ENCODE data around the gene APELA. TPM values are rescaled to one million over a fixed set of nuclear protein-coding genes. Genes with fewer than 3 reads are reported as not detected.

Gene APELA
- total and polyA plus RNA-seq, 11 donors = not detected

- H3K36me3 ChIP-seq = no peaks in the 10 kb centered on the region
- TF ChIP-seq, protein P1, sequence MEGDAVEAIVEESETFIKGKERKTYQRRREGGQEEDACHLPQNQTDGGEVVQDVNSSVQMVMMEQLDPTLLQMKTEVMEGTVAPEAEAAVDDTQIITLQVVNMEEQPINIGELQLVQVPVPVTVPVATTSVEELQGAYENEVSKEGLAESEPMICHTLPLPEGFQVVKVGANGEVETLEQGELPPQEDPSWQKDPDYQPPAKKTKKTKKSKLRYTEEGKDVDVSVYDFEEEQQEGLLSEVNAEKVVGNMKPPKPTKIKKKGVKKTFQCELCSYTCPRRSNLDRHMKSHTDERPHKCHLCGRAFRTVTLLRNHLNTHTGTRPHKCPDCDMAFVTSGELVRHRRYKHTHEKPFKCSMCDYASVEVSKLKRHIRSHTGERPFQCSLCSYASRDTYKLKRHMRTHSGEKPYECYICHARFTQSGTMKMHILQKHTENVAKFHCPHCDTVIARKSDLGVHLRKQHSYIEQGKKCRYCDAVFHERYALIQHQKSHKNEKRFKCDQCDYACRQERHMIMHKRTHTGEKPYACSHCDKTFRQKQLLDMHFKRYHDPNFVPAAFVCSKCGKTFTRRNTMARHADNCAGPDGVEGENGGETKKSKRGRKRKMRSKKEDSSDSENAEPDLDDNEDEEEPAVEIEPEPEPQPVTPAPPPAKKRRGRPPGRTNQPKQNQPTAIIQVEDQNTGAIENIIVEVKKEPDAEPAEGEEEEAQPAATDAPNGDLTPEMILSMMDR (IDR thresholded peaks at IDR 0.05) = no peak
- no peak for TF ChIP-seq POLR2A (IDR thresholded peaks at IDR 0.05)
- no peaks in the 10 kb centered on the region for H3K4me1 ChIP-seq
- DNase-seq = no peak
- no peak for ATAC-seq
- intact Hi-C loops (cut with DNase I) = no loop called here
- peaks cover 0 to 5% (median 0%) of the 10 kb centered on the region in 9 donors for H3K27me3 ChIP-seq
- H3K27ac ChIP-seq = no peak overlapping the region
- no peak overlapping the region for H3K4me3 ChIP-seq
- H3K9me3 ChIP-seq = no peaks in the 10 kb centered on the region
Measured at GRCh38 chr4:164937576-164938270, 60.7 kb downstream of the APELA start.

DNA sequence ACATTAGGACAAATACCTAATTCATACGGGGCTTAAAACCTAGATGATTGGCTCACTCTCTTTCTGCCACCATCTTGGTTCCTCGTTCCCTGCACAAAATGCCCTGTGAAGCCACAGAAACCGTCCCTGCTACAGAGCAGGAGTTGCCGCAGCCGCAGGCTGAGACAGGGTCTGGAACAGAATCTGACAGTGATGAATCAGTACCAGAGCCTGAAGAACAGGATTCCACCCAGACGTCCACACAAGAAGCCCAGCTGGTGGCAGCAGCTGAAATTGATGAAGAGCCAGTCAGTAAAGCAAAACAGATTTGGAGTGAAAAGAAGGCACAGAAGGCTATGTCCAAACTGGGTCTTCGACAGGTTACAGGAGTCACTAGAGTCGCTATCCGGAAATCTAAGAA lies 66.2 kb downstream of the APELA start:
- intact Hi-C loops (cut with DNase I) = no loop called here
- Histone ChIP-seq H3K36me3 (no peaks in the 10 kb centered on the region), H3K27me3 (peaks cover 0 to 16% (median 4%) of the 10 kb centered on the region in 9 donors), H3K4me1 (no peaks in the 10 kb centered on the region), H3K4me3 (no peak overlapping the region), H3K27ac (no peak overlapping the region), H3K9me3 (no peaks in the 10 kb centered on the region)
- DNase-seq = no peak
- 84 to 86% (median 85%) methylated on average over 9 of the region's 9 CpGs for WGBS, 4 donors
- ATAC-seq = no peak
- TF ChIP-seq, protein P1 (IDR thresholded peaks at IDR 0.05) = no peak
- TF ChIP-seq POLR2A (IDR thresholded peaks at IDR 0.05) = no peak

DNA sequence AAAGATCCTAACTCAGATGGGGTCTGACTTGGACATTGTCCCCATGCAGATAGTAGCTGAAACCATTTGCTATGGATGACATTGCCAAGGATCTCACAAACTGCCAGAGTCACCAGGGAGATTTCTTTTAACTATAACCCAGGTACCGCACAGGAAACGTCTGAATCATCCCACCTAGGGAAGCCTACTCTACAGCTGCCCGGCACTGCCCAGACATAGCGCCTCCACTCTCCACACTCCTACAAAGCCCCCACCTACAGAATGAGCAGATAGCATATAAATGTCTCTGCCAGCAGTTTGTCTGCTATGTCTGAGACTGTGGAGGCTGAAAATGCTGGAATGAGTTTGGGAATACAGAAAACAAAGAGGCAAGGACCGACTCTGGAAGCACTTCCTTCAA lies 68.2 kb downstream of the APELA start:
- no peak for ATAC-seq
- Histone ChIP-seq H3K27ac (no peak overlapping the region), H3K4me3 (no peak overlapping the region), H3K27me3 (peaks cover 0 to 17% (median 4%) of the 10 kb centered on the region in 9 donors), H3K9me3 (no peaks in the 10 kb centered on the region), H3K36me3 (no peaks in the 10 kb centered on the region), H3K4me1 (no peaks in the 10 kb centered on the region)
- DNase-seq = no peak
- WGBS, 4 donors = 35 to 61% (median 45%) methylated on average over 5 of the region's 5 CpGs
- intact Hi-C loops (cut with DNase I) = no loop called here
- no peak for TF ChIP-seq POLR2A (IDR thresholded peaks at IDR 0.05)
- TF ChIP-seq, protein P1 (IDR thresholded peaks at IDR 0.05) = no peak

- intact Hi-C loops (cut with DNase I) = no loop called here
- no peak for ATAC-seq
- no peaks in the 10 kb centered on the region for H3K36me3 ChIP-seq
Measured at GRCh38 chr4:164946810-164947209, 69.8 kb downstream of the APELA start.

More at GRCh38 chr4:164946810-164947209, 69.8 kb downstream of the APELA start:
- 88 to 93% (median 91%) methylated on average over 5 of the region's 5 CpGs for WGBS, 4 donors
- Histone ChIP-seq H3K27me3 (peaks cover 0 to 17% (median 5%) of the 10 kb centered on the region in 9 donors), H3K4me1 (no peaks in the 10 kb centered on the region), H3K27ac (no peak overlapping the region), H3K9me3 (no peaks in the 10 kb centered on the region), H3K4me3 (no peak overlapping the region)
- no peak for DNase-seq
- no peak for TF ChIP-seq POLR2A (IDR thresholded peaks at IDR 0.05)
- TF ChIP-seq, protein P1 (IDR thresholded peaks at IDR 0.05) = no peak

Other genes starting within 250 kb of the APELA start
- not detected for gene SMIM31, start 123.0 kb upstream of the APELA start, total RNA-seq
- not detected for gene SMIM31, start 123.0 kb upstream of the APELA start, polyA plus RNA-seq
- 1 to 10 TPM in 7 of 9 donors, under 1 TPM in 2; 0.94 to 3.0 (median 2.1) TPM for gene TRIM61, start 100.5 kb downstream of the APELA start, total RNA-seq
- gene TRIM61, start 100.5 kb downstream of the APELA start, polyA plus RNA-seq = 1 to 10 TPM in 1 of 2 donors, under 1 TPM in 1; 0.76 to 2.1 TPM
- gene TRIM60, start 154.8 kb downstream of the APELA start, total RNA-seq = not detected
- gene TRIM60, start 154.8 kb downstream of the APELA start, polyA plus RNA-seq = not detected
- gene TRIM75, start 176.7 kb downstream of the APELA start, total RNA-seq = not detected
- gene TRIM75, start 176.7 kb downstream of the APELA start, polyA plus RNA-seq = not detected
- 10 to 100 TPM; 12.8 to 21.0 (median 17.7) TPM for gene TMEM192, start 235.7 kb downstream of the APELA start, total RNA-seq
- gene TMEM192, start 235.7 kb downstream of the APELA start, polyA plus RNA-seq = 10 to 100 TPM in 1 of 2 donors, 1 to 10 TPM in 1; 6.5 to 21.1 TPM

Data from heart left ventricle (tissue), 16 donors.